ENCODE results near the gene THSD4. TPM values are rescaled to one million over a fixed set of nuclear protein-coding genes. Genes with fewer than 3 reads are reported as not detected.

Gene THSD4
- total RNA-seq, 1 donor from 2014 or later, result 1.4 TPM

GRCh38 chr15:71248386-71248785 lies 133.1 kb downstream of the THSD4 start:
- Mint-ChIP-seq H3K27me3 (ENCODE audit: low read depth) (no peaks in the 10 kb centered on the region), H3K4me3 (no peak overlapping the region), H3K4me1 (no peaks in the 10 kb centered on the region), H3K36me3 (ENCODE audit: low read depth) (no peaks in the 10 kb centered on the region), H3K27ac (ENCODE audit: unreplicated experiment) (no peak overlapping the region), H3K9me3 (no peaks in the 10 kb centered on the region)
- DNase-seq (ENCODE audit: low read depth, low spot score), result no peak
- TF ChIP-seq, protein P1, sequence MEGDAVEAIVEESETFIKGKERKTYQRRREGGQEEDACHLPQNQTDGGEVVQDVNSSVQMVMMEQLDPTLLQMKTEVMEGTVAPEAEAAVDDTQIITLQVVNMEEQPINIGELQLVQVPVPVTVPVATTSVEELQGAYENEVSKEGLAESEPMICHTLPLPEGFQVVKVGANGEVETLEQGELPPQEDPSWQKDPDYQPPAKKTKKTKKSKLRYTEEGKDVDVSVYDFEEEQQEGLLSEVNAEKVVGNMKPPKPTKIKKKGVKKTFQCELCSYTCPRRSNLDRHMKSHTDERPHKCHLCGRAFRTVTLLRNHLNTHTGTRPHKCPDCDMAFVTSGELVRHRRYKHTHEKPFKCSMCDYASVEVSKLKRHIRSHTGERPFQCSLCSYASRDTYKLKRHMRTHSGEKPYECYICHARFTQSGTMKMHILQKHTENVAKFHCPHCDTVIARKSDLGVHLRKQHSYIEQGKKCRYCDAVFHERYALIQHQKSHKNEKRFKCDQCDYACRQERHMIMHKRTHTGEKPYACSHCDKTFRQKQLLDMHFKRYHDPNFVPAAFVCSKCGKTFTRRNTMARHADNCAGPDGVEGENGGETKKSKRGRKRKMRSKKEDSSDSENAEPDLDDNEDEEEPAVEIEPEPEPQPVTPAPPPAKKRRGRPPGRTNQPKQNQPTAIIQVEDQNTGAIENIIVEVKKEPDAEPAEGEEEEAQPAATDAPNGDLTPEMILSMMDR (conservative IDR thresholded peaks at IDR 0.05), result no peak

- Mint-ChIP-seq H3K9me3 (no peaks in the 10 kb centered on the region), H3K27ac (ENCODE audit: unreplicated experiment) (no peak overlapping the region), H3K36me3 (ENCODE audit: low read depth) (no peaks in the 10 kb centered on the region), H3K4me3 (no peak overlapping the region), H3K27me3 (ENCODE audit: low read depth) (no peaks in the 10 kb centered on the region), H3K4me1 (no peaks in the 10 kb centered on the region)
- no peak for DNase-seq (ENCODE audit: low read depth, low spot score)
- TF ChIP-seq, protein P1 (conservative IDR thresholded peaks at IDR 0.05), result no peak
Observed at GRCh38 chr15:71249986-71250385, 134.7 kb downstream of the THSD4 start.

DNA sequence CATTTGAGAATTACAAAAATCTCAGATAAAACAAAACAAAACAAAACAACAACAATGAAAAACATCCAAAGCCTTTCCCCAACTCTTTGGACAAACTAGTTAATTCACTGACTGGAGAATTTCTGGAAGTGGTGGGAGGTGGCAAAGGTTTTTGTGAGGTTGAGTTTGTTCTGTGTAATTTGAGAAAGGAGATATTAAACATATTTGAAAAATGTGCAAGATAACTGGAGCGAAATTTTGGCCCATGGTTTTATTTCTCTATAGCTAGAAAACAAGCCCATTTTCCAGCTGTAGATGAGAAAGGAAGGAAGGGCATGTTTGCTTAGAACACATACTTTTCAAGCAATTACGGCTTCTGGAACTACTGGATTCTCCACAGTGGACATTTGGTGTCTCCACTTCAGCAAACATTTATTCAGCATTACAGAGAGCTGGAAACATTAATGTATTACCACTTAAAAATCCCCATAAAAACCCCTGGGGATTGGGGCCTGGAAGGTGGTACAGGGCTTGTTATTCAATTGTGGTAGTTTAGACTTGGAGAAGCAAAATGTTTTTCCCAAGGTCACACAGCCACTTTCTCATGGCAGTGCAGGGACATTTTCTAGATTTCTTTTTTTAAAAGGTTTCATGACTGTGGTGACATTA lies 135.8 kb downstream of the THSD4 start:
- no peak for DNase-seq (ENCODE audit: low read depth, low spot score)
- Mint-ChIP-seq H3K9me3 (no peaks in the 10 kb centered on the region), H3K4me3 (no peak overlapping the region), H3K36me3 (ENCODE audit: low read depth) (no peaks in the 10 kb centered on the region), H3K27me3 (ENCODE audit: low read depth) (no peaks in the 10 kb centered on the region), H3K4me1 (no peaks in the 10 kb centered on the region), H3K27ac (ENCODE audit: unreplicated experiment) (no peak overlapping the region)
- TF ChIP-seq, protein P1 (conservative IDR thresholded peaks at IDR 0.05), result no peak

DNA sequence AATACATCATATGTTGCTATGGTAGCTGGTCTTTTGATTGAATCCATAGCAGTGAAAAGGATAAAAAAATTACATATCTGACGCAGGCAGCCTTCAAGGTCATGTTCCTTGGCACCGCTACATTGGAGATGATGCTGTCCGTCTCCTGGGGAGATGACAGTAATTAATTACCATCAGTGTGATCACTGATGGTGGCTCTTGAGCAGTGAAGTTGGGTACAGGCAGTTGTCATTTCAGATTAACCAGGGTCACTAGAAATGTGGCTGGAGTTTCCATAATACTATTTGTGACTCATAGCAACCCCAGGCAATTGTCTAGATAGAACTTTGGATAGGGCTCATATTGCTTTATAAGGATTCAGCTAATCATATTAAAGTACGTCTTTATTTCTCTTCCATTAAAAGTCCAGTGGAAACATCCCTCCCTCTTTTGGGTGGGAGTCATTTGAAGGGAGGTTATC lies 136.3 kb downstream of the THSD4 start:
- no peaks in the 10 kb centered on the region for H3K36me3 Mint-ChIP-seq (ENCODE audit: low read depth)
- H3K4me1 Mint-ChIP-seq, result no peaks in the 10 kb centered on the region
- no peaks in the 10 kb centered on the region for H3K27me3 Mint-ChIP-seq (ENCODE audit: low read depth)
- no peaks in the 10 kb centered on the region for H3K9me3 Mint-ChIP-seq
- DNase-seq (ENCODE audit: low read depth, low spot score), result no peak
- H3K4me3 Mint-ChIP-seq, result no peak overlapping the region
- no peak overlapping the region for H3K27ac Mint-ChIP-seq (ENCODE audit: unreplicated experiment)
- TF ChIP-seq, protein P1 (conservative IDR thresholded peaks at IDR 0.05), result no peak

DNA sequence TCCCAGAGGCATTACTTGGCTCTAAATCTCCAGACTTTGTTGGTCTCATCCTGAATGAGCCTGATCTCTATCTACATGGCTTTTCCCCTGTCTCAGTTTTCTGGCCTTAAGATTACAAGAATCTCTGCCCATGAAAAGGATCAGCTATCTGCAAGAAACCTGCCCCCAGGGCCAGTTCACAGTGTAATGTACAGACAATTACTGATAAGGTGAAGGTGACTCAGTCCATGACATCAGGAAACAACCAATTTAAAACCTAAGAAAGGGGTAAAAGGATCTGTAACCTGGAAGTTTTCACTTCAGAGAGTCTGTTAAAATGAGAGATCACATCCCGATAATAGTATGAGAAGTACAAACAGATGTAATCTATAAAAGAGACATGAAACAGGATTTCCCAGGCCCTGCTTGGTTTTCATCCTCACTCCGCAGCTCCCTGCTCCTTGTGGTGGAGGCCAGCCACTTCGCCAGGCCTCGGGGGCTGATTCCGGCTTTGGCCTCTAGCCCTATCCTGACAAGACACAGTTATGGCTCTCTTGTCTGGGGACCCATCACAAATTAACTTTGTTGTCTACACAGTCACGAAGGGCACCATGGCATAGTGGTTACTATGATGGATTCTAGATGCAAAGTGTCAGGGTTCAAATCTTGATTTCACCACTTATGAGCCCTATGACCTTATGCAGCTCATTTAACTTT lies 136.9 kb downstream of the THSD4 start:
- Mint-ChIP-seq H3K27ac (ENCODE audit: unreplicated experiment) (no peak overlapping the region), H3K4me3 (no peak overlapping the region), H3K9me3 (no peaks in the 10 kb centered on the region), H3K36me3 (ENCODE audit: low read depth) (no peaks in the 10 kb centered on the region), H3K4me1 (no peaks in the 10 kb centered on the region), H3K27me3 (ENCODE audit: low read depth) (no peaks in the 10 kb centered on the region)
- TF ChIP-seq, protein P1 (conservative IDR thresholded peaks at IDR 0.05), result no peak
- DNase-seq (ENCODE audit: low read depth, low spot score), result no peak
